Measurements from ENCODE around the gene AQP12A. TPM values are rescaled to one million over a fixed set of nuclear protein-coding genes. Genes with fewer than 3 reads are reported as not detected.
"Not testable (repeated sequence)": the region's sequence is repeated elsewhere in the genome, so short reads cannot be mapped to it uniquely, and the experiment has no call there.

The AQP12A gene
- total and polyA plus RNA-seq, 4 donors = 2.5 TPM; not detected in 3

DNA sequence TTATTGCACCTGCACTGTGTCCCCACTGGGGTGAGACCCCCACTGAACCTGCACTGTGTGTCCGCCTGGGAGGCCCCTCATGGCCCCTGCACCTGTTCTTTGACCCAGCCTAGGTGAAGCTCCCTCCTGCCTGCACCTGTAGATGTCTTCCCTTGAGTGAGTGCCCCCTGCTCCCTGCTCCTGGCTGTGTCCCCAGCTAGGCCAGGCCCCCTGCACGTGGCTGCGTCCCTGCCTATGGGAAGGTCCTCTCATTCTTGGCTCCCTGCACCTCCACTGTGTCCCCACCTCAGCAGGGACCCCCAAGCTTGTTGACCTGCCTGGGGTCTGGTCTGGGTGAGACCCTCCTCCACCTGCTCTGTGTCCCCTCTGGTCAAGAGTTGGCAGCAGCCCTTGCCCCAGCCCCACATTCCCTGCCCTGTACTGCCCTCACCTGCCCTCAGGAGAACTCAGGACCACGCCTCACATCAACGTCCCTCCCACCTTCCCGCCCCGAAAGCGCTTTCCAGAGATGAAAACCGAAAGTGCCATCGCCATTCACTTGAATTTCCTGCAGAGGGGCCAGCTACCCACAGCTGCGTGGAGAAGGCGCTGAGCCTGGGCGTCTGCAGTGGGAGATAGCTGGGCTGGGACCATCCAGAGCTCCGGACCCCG, 8.2 kb upstream of the AQP12A start:
- H3K9me3 ChIP-seq (ENCODE audit: control insufficient read depth, low read length); DNase-seq; H3K27ac ChIP-seq (ENCODE audit: low read depth in 1 of 2, low read length in 2 of 2); H3K27me3 ChIP-seq (ENCODE audit: control insufficient read depth in 1 of 2, insufficient read depth in 2 of 2, low read length in 1 of 2); ATAC-seq (ENCODE audit: low FRiP score); H3K36me3 ChIP-seq (ENCODE audit: control insufficient read depth in 1 of 2, insufficient read depth in 2 of 2, low read length in 1 of 2); H3K4me1 ChIP-seq (ENCODE audit: control insufficient read depth in 1 of 2, insufficient read depth in 2 of 2, low read length in 2 of 2); intact Hi-C loops (cut with DNase I); H3K4me3 ChIP-seq (ENCODE audit: low read length in 2 of 2): not testable (repeated sequence)
- WGBS, 2 donors = 71 to 81% methylated on average over 2 to 4 of the region's 15 CpGs

DNA sequence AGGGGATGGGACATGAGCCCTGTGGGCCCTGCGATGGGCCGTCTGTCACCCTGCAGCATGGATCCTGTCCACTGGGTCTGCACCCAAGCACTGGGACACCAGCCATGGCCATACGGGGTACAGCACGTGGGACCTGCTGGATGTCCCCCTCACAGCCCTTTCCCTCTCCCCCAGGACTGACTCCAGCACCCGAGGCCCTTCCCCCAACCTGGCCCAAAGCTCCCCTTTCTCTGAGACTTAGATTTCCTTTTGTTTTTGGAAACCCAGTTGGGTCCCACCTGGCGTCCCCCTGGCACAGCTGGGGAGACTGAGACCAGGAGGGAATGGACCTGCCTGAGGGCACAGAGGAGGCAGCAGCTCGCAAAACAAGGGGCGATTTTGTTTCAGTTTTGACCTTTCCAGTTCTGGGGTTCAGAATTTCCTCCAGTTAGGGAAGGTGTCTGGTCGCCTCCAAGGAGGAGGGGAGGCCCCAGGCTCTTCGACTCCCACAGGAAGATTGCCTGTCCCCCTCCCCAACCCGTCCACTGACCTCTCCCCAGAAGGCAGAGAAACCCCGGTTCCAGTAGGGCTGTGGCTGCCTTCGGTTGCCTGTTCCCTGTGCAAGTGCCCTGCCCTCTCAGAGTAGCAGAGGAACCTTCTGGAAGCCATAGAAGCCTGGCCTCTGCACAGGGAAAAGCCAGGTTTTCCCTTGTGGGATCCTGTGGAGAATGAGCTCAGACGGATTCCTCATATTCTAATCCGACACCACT, 7.5 kb upstream of the AQP12A start:
- ATAC-seq (ENCODE audit: low FRiP score); H3K9me3 ChIP-seq (ENCODE audit: control insufficient read depth, low read length); H3K36me3 ChIP-seq (ENCODE audit: control insufficient read depth in 1 of 2, insufficient read depth in 2 of 2, low read length in 1 of 2); H3K27me3 ChIP-seq (ENCODE audit: control insufficient read depth in 1 of 2, insufficient read depth in 2 of 2, low read length in 1 of 2); H3K4me1 ChIP-seq (ENCODE audit: control insufficient read depth in 1 of 2, insufficient read depth in 2 of 2, low read length in 2 of 2); DNase-seq; H3K4me3 ChIP-seq (ENCODE audit: low read length in 2 of 2); H3K27ac ChIP-seq (ENCODE audit: low read depth in 1 of 2, low read length in 2 of 2); intact Hi-C loops (cut with DNase I): not testable (repeated sequence)
- WGBS, 2 donors = 72 to 73% methylated on average over 11 to 15 of the region's 15 CpGs

DNA sequence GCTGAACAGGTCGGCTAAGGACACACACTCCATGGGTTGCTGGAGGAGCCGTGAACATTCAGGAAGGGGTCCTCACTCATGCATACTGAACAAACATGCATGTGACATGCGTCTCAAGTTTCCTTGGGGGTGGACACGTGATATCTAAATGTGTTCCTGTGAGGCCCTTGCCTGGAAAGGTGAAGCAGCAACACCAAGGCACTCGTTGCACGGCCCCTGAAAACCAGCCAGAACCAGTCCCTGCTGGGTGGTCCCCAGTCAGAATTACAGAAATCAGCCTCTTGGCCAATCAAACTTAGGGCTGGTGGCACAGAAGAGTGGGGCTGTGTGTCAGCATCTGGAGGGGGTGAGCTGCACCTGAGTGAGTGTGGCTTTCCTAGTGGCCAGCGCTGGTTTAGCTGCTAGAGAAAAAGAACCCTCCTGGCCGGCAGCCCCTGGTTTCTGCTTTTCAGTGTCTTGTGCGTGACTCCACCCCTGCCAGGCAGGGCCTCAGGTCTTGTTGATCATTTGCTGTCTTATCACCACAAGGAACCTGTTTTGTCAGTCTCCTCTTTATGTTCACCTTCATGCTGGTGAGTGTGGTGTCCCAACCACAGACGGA, 5.8 kb upstream of the AQP12A start:
- DNase-seq (no peak), ATAC-seq (ENCODE audit: low FRiP score) (no peak)
- no peak overlapping the region for H3K4me3 ChIP-seq (ENCODE audit: low read length in 2 of 2)
- H3K36me3 ChIP-seq (ENCODE audit: control insufficient read depth in 1 of 2, insufficient read depth in 2 of 2, low read length in 1 of 2) = no peaks in the 10 kb centered on the region
- H3K27me3 ChIP-seq (ENCODE audit: control insufficient read depth in 1 of 2, insufficient read depth in 2 of 2, low read length in 1 of 2) = no peaks in the 10 kb centered on the region
- H3K9me3 ChIP-seq (ENCODE audit: control insufficient read depth, low read length) = no peaks in the 10 kb centered on the region
- no peaks in the 10 kb centered on the region for H3K4me1 ChIP-seq (ENCODE audit: control insufficient read depth in 1 of 2, insufficient read depth in 2 of 2, low read length in 2 of 2)
- intact Hi-C loops (cut with DNase I) = no loop called here
- WGBS, 2 donors = 48 to 60% methylated on average over 10 of the region's 10 CpGs
- no peak overlapping the region for H3K27ac ChIP-seq (ENCODE audit: low read depth in 1 of 2, low read length in 2 of 2)

DNA sequence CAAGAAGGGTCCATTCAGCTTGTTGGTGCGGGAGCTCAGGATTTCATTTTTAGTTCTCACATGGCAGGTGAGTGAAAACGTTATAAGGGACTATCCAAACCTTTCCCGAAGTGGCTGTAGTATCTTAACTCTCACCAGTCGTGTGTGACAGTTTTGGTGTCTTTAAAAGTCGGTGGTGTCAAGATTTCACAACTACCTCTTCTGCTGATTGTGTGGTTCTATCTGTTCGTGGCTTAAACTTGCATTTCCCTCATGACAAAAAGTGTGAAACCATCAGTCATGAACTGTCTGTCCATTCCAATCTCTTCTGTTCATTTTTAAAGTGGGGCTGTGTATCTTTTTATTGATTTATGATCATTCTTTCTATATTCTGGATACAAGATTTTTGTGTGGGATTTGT, 5.2 kb upstream of the AQP12A start:
- Histone ChIP-seq H3K27ac (ENCODE audit: low read depth in 1 of 2, low read length in 2 of 2) (no peak overlapping the region), H3K9me3 (ENCODE audit: control insufficient read depth, low read length) (no peaks in the 10 kb centered on the region), H3K4me3 (ENCODE audit: low read length in 2 of 2) (no peak overlapping the region), H3K27me3 (ENCODE audit: control insufficient read depth in 1 of 2, insufficient read depth in 2 of 2, low read length in 1 of 2) (no peaks in the 10 kb centered on the region), H3K36me3 (ENCODE audit: control insufficient read depth in 1 of 2, insufficient read depth in 2 of 2, low read length in 1 of 2) (no peaks in the 10 kb centered on the region), H3K4me1 (ENCODE audit: control insufficient read depth in 1 of 2, insufficient read depth in 2 of 2, low read length in 2 of 2) (no peaks in the 10 kb centered on the region)
- ATAC-seq (ENCODE audit: low FRiP score) (no peak), DNase-seq (no peak)
- 67 to 73% methylated on average over 6 of the region's 6 CpGs for WGBS, 2 donors
- intact Hi-C loops (cut with DNase I) = no loop called here

DNA sequence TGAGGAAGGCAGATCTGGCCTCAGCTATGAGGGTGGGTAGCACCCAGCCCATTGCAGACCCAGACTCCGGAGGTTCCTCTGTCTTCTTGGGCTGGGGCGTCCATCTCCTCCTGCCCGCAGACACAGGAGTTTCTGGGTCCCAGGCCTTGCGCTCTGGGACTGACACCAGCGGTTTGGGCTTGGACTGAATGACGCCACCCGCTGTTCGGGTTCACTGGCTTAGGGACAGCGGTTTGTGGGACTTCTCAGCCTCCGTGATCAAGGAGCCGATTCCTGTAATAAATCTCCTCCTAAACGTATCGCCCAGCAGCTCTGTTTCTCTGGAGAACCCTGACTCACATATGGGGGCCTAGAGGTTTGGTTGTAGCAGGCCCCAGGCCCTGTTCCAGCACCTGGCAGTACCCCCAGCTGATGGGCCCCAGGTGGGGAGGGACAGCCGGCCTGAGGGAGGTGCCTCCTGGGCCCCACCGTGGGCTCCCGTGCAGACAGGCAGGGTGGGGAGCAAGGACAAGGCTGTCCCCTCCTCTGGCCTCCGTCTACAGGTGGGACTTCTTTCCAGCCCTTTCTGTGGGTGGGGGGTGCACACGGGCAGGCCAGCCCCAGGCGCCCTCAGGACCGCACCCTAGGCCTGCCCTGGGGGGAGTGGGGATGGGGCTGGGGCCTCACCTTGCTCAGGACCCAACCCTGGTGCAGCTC, 4.5 kb upstream of the AQP12A start:
- intact Hi-C loops (cut with DNase I) = no loop called here
- DNase-seq = no peak
- 73 to 79% methylated on average over 17 to 20 of the region's 20 CpGs for WGBS, 2 donors
- no peak overlapping the region for H3K4me3 ChIP-seq (ENCODE audit: low read length in 2 of 2)
- H3K27me3 ChIP-seq (ENCODE audit: control insufficient read depth in 1 of 2, insufficient read depth in 2 of 2, low read length in 1 of 2) = no peaks in the 10 kb centered on the region
- no peaks in the 10 kb centered on the region for H3K4me1 ChIP-seq (ENCODE audit: control insufficient read depth in 1 of 2, insufficient read depth in 2 of 2, low read length in 2 of 2)
- H3K27ac ChIP-seq (ENCODE audit: low read depth in 1 of 2, low read length in 2 of 2) = no peak overlapping the region
- ATAC-seq (ENCODE audit: low FRiP score) = no peak
- no peaks in the 10 kb centered on the region for H3K9me3 ChIP-seq (ENCODE audit: control insufficient read depth, low read length)
- H3K36me3 ChIP-seq (ENCODE audit: control insufficient read depth in 1 of 2, insufficient read depth in 2 of 2, low read length in 1 of 2) = no peaks in the 10 kb centered on the region

DNA sequence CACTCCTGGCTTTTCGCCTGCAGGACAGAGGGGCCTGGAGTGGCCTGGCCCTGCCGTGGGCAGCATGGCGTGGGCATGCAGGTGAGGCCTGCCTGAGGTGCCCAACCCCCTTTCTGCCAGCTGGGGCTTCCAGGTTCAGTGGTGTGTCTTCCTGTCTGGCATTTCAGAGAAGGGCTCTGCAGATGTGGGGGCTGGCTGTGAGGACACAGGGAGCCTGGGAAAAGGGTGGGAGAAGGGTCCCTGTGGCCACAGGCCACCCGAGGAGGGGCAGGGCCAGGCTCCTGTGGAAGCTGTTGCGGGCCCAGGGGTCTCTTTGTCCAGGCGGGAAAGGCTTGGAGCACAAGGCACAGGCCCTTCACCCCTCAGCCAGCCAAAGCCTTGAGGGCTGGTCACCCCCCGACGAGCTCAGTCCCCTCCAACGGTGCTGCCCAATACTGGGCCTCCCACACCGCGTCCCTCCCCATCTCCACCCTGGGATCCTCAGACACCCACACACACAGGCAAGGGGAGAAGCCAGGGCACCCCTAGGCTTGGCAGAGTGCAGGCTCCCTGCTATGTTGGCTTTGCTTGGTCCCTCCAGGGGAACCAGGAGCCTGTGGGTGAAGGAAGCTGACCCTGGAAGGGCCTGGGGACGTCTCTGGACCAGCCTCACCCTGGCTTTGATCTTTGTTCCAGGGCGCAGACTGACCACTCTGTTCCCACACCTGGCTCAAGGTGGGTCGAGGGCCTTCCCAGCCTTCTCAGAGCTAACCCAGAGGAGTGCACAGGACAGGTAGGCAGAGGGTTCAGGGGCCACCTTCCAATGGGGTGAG, 3.7 kb upstream of the AQP12A start:
- 88 to 91% methylated on average over 13 to 14 of the region's 14 CpGs for WGBS, 2 donors

DNA sequence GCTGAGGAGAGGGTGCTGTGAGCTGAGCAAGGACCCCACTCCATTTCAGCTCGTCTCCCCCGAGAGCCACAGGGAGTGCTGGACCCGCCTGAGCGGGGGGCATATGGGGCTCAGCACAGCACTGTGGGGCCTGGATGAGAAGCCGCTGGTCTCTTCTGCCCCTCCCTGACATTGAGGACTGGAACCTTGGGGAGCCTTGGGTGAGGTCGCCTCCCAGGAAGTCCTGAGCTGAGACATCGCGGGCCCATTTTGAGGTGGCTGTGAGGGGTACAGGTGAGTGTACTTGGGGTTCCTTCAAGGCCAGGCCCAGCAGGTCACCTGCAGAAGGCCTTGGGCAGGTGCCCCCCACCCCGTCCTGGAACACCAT, 3.1 kb upstream of the AQP12A start:
- Histone ChIP-seq H3K9me3 (ENCODE audit: control insufficient read depth, low read length) (no peaks in the 10 kb centered on the region), H3K27me3 (ENCODE audit: control insufficient read depth in 1 of 2, insufficient read depth in 2 of 2, low read length in 1 of 2) (no peaks in the 10 kb centered on the region), H3K4me3 (ENCODE audit: low read length in 2 of 2) (no peak overlapping the region), H3K36me3 (ENCODE audit: control insufficient read depth in 1 of 2, insufficient read depth in 2 of 2, low read length in 1 of 2) (no peaks in the 10 kb centered on the region), H3K27ac (ENCODE audit: low read depth in 1 of 2, low read length in 2 of 2) (no peak overlapping the region), H3K4me1 (ENCODE audit: control insufficient read depth in 1 of 2, insufficient read depth in 2 of 2, low read length in 2 of 2) (no peaks in the 10 kb centered on the region)
- ATAC-seq (ENCODE audit: low FRiP score) = no peak
- no peak for DNase-seq
- intact Hi-C loops (cut with DNase I) = no loop called here
- 93 to 96% methylated on average over 9 of the region's 9 CpGs for WGBS, 2 donors

More for the DNA sequence above, 3.7 kb upstream of the AQP12A start:
- Histone ChIP-seq H3K4me3 (ENCODE audit: low read length in 2 of 2) (no peak overlapping the region), H3K4me1 (ENCODE audit: control insufficient read depth in 1 of 2, insufficient read depth in 2 of 2, low read length in 2 of 2) (no peaks in the 10 kb centered on the region), H3K27ac (ENCODE audit: low read depth in 1 of 2, low read length in 2 of 2) (no peak overlapping the region), H3K27me3 (ENCODE audit: control insufficient read depth in 1 of 2, insufficient read depth in 2 of 2, low read length in 1 of 2) (no peaks in the 10 kb centered on the region), H3K9me3 (ENCODE audit: control insufficient read depth, low read length) (no peaks in the 10 kb centered on the region), H3K36me3 (ENCODE audit: control insufficient read depth in 1 of 2, insufficient read depth in 2 of 2, low read length in 1 of 2) (no peaks in the 10 kb centered on the region)
- intact Hi-C loops (cut with DNase I) = no loop called here
- ATAC-seq (ENCODE audit: low FRiP score) (no peak), DNase-seq (no peak)

DNA sequence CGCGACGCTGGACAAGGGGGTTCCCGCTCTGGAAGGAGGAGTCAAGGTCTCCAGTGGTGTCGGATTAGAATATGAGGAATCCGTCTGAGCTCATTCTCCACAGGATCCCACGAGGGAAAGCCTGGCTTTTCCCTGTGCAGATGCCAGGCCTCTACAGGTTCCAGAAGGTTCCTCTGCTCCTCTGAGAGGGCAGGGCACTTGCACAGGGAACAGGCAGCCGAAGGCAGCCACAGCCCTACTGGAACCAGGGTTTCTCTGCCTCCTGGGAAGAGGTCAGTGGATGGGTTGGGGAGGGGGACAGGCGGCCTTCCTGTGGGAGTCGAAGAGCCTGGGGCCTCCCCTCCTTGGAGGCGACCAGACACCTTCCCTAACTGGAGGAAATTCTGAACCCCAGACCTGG, 1.7 kb upstream of the AQP12A start:
- intact Hi-C loops (cut with DNase I) = no loop called here
- 71 to 76% methylated on average over 11 of the region's 11 CpGs for WGBS, 2 donors
- no peaks in the 10 kb centered on the region for H3K36me3 ChIP-seq (ENCODE audit: control insufficient read depth in 1 of 2, insufficient read depth in 2 of 2, low read length in 1 of 2)
- DNase-seq = no peak
- no peaks in the 10 kb centered on the region for H3K9me3 ChIP-seq (ENCODE audit: control insufficient read depth, low read length)
- no peak overlapping the region for H3K27ac ChIP-seq (ENCODE audit: low read depth in 1 of 2, low read length in 2 of 2)
- no peak for ATAC-seq (ENCODE audit: low FRiP score)
- no peaks in the 10 kb centered on the region for H3K4me1 ChIP-seq (ENCODE audit: control insufficient read depth in 1 of 2, insufficient read depth in 2 of 2, low read length in 2 of 2)
- no peaks in the 10 kb centered on the region for H3K27me3 ChIP-seq (ENCODE audit: control insufficient read depth in 1 of 2, insufficient read depth in 2 of 2, low read length in 1 of 2)
- no peak overlapping the region for H3K4me3 ChIP-seq (ENCODE audit: low read length in 2 of 2)
